Suppressor macrophage treated with lipopolysaccharide for 4 hours (primary cell): Measurements from ENCODE around the gene DDX25.
A peak's percentile ranks its signal among the peaks of the same experiment; 100 is the strongest.
"Not testable (repeated sequence)": the region's sequence is repeated elsewhere in the genome, so short reads cannot be mapped to it uniquely, and the experiment has no call there.

Experiments
- DNase-seq: peaks from one replicate; pipeline ENCODE4 v3.0.0-alpha.2; 2020

DDX25 gene

GRCh38 chr11:125910226-125910849 is 6.0 kb downstream of the DDX25 start:
- no peak for DNase-seq

GRCh38 chr11:125914601-125915000 is 10.3 kb downstream of the DDX25 start:
- DNase-seq, result not testable (repeated sequence)

GRCh38 chr11:125916683-125917347 is 12.5 kb downstream of the DDX25 start:
- DNase-seq, result no peak

- DNase-seq, result no peak
These were observed 14.0 kb downstream of the DDX25 start for GRCh38 chr11:125918140-125918840.

DNA sequence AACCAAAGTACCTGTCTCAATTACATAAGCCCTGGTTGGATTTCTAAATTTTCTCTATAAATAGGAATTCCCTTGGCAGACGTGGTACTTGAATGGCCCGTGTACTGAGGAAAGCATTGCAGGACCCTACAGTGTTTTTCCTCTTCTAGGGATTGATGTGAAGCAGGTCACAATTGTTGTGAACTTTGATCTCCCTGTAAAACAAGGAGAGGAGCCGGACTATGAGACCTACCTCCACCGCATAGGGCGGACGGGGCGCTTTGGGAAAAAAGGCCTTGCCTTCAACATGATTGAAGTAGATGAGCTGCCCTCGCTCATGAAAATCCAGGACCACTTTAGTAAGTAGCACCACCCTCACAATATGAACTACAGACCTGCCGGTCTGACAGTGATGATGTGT is 16.7 kb downstream of the DDX25 start:
- DNase-seq, result no peak

- no peak for DNase-seq
These were observed 17.8 kb downstream of the DDX25 start for GRCh38 chr11:125922156-125922555.

DNA sequence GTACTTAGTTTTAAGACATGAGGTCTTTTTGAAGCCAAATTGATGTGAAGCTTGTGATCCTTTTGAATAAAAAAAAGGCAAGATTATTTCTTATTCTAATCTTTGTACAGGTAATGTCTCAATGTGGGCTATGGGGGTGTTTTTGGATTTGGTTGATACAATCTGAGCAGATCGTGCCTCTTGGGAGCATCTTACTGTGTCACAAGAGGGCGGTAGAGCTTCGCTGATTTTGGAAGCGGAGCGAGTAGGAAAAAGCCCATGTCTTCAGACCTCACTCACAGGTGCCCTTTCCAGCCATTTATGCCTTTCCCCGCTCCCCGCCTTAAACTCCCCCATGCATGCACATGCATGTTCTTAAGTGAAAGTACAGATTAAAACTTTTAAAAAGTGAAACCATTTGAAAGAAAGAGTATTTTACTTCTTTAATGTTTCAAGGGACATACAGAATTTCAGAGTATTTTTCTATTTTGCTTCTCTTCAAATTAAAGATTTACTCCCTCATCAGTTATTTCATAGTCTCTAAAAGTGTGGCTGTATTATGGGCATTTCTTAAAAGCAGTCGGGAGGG is 18.8 kb downstream of the DDX25 start:
- DNase-seq, result peak; percentile 71

- DNase-seq, result no peak
These were observed 19.3 kb downstream of the DDX25 start for GRCh38 chr11:125923633-125924032.

- no peak for DNase-seq
These were observed 20.2 kb downstream of the DDX25 start for GRCh38 chr11:125924384-125925007.

DNA sequence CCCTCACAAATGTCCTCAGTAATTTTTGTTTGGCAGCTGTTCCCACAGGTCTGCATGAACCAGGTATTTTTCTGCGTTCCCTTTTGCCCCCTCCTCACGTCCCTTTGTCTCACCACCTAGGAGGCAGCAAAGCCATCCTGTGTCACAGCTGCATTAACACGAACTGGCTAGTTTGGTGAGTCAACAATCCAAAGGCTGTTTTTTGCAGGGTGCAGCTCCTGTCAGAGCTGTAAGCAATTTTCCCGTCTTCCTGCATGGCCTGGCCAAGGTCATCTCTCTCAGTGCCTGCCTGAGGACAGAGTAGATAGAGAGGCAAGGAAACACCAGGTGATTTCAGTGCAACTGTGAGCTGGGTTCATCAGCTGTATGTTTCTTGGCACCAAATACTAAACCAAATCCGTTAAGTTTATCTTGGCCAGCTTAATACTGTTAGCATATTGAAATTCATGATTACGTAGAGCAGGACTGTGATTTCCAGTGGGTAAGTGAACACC is 21.0 kb downstream of the DDX25 start:
- DNase-seq, result no peak

- no peak for DNase-seq
These were observed 21.5 kb downstream of the DDX25 start for GRCh38 chr11:125925804-125926203.

- no peak for DNase-seq
These were observed 22.4 kb downstream of the DDX25 start for GRCh38 chr11:125926682-125927081.

DNA sequence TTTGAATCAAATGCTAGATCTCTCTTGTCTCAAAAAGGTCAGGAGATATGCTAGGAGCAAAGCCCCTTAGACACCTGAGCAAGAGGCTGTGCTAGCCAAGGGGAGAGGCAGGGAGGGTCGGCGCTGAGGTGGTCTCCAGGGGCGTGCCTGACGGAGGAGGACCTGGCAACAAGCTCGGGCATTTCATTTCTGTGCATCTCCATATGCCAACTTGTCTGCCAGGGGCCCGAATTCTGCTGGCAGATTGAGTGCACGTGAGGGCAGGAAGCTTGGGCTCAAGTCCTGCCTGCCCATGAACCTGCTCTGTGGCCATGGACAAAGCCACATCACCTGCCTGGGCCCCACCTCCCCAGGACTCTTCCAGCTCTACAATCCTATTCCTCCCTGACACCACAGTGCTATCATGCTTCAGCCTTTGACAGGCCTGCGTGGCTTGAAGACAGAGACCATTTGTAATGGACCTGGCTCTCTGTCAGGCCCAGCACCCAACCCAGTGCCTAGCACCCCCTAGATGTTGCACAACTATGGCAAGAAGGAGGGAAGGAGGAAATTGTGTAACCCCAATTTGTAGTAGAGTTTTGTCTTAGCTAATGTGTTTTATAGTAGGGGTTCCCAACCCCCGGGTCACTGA is 25.3 kb downstream of the DDX25 start:
- no peak for DNase-seq

DNA sequence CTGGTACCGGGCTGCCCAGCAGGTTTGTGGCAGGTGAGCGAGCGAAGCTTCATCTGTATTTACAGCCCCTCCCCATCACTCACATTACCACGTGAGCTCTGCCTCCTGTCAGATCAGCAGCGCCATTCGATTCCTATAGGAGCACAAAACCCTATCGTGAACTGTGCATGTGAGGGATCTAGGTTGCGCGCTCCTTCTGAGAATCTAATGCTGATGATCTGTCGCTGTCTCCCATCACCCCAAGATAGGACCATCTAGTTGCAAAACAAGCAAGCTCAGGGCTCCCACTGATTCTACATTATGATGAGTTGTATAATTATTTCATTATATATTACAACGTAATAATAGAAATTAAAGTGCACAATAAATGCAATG is 25.8 kb downstream of the DDX25 start:
- DNase-seq, result no peak

DNA sequence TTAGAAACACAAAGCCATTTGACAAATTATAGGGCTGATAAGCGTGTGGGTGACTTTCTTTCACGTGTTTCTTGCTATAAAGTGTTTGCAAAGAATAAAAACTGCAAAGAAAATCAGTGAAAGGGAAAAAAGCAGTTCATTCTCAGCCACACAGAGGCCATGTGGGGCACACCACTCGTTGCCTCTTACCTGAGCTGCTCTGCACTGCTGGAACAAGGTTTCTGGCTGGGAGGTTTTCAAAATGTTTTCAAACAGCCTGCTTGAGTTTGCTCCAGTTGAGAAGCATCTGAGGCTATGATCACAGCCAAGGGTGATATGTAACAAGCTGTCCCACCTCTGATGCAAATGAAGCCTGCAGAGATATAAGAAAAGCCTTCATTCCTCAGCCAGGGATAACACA is 26.8 kb downstream of the DDX25 start:
- DNase-seq, result no peak

GRCh38 chr11:125931668-125932067 is 27.4 kb downstream of the DDX25 start:
- no peak for DNase-seq

GRCh38 chr11:125932301-125932700 is 28.0 kb downstream of the DDX25 start:
- DNase-seq, result no peak

DNA sequence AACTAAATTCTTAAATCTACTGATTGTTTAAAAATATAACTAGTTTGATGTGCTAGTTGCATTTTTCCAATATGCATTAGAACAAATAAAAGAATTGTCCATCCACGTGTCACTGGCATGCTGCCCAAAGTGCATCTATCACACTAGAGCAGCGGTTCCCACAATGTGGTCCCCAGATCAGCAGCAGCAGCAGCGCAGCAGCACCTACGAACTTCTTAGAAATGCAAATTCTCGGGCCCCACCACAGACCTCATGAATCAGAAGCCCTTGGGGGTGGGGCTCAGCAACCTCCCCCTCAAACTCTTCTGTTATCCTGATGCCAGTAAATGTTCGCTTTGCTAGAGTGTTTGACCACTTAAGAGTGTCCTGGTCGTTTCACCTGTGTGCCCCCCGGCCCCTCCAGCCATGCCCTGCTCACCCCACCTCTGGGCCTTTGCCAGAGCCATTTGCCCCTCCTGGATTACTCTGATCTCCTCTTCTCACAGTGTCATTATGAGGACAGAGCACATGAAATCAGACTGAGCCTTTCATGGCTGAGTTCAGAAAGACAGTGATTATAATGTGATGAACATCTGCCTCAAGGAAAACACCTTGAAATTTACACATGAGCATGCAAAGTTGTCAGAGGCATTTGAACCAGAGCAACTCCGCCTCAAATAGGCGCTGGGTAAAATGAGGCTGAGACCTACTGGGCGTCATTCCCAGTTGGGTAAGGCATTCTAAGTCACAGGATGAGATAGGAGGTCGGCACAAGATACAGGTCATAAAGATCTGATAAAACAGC is 28.9 kb downstream of the DDX25 start:
- no peak for DNase-seq

- DNase-seq, result no peak
These were observed 30.2 kb downstream of the DDX25 start for GRCh38 chr11:125934473-125934872.

DNA sequence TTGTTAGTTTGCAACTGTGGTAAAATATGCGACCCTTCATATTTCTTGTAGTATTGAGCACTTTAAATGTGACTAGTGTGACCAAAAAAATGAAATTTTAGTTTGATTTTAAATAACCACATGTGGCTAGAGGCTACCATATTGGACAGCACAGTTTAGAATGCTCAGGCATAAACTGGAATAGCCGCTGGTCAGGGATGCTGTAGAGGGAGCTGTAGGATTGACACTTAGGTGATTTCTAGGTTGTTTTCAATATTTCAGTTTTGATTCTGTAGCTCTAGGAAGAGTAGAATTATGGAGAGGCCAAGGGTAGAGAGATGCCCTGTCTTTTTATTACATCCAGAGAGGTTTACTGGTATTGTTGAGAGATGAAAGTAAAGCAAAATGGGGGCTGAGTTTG is 30.7 kb downstream of the DDX25 start:
- DNase-seq, result no peak

- no peak for DNase-seq
These were observed 31.4 kb downstream of the DDX25 start for GRCh38 chr11:125935618-125936199.

GRCh38 chr11:125938418-125938817 is 34.1 kb downstream of the DDX25 start:
- no peak for DNase-seq
